PC-3 (cell line): ENCODE results near the gene ST3GAL2. TPM values are rescaled to one million over a fixed set of nuclear protein-coding genes. Genes with fewer than 3 reads are reported as not detected.

Experiments
- ATAC-seq: fragments of 200-7000 bp; cut with Tn5 transposase; 2 replicates; pipeline ENCODE4 v1.9.1; 2020; ENCODE audit warnings: mild to moderate bottlenecking, moderate library complexity
- BruUV-seq: library from RNA; stranded (reverse); fragments of 400-500 nt; replicated peaks from 2 replicates; lab custom pipeline; 2021; lab: Mats Ljungman, UMichigan
- CTCF ChIA-PET: fragments of 300-600 bp; sonication (Branson Sonifier 250); formaldehyde crosslinking; loops from one replicate; lab custom pipeline; 2022; ENCODE audit warnings: antibody characterized with exemption; lab: Charles Lee
- POLR2A ChIA-PET: fragments of 300-600 bp; sonication (Branson Sonifier 250); formaldehyde crosslinking; loops from one replicate; lab custom pipeline; 2022; ENCODE audit warnings: antibody characterized with exemption; ENCODE audit not compliant: unreplicated experiment; lab: Charles Lee
- DNase-seq: peaks from one replicate; pipeline ENCODE4 v3.0.0-alpha.2; 2015
- H2AFZ ChIP-seq: fragments of 300-600 bp; sonication (generic); 2 replicates; pipeline ENCODE4 v1.6.0; 2016; ENCODE audit warnings: antibody characterized with exemption, low read length
- H3F3A ChIP-seq: fragments of 300-600 bp; sonication (generic); one replicate; pipeline ENCODE4 v1.6.0; 2017; ENCODE audit warnings: antibody characterized with exemption, low read length, control low read depth, mild to moderate bottlenecking; ENCODE audit not compliant: unreplicated experiment
- H3K27ac ChIP-seq: fragments of 300-600 bp; sonication (generic); 2 replicates; pipeline ENCODE4 v1.5.1; 2016; ENCODE audit warnings: mild to moderate bottlenecking, low read length
- H3K27me3 ChIP-seq: fragments of 300-600 bp; sonication (generic); 2 replicates; pipeline ENCODE4 v1.6.1; 2016; ENCODE audit warnings: low read length, mixed read lengths
- H3K36me3 ChIP-seq: fragments of 300-600 bp; sonication (generic); 2 replicates; pipeline ENCODE4 v1.6.1; 2016; ENCODE audit warnings: low read depth, mixed run types, low read length, mixed read lengths
- H3K4me1 ChIP-seq: fragments of 300-600 bp; sonication (generic); 2 replicates; pipeline ENCODE4 v1.5.1; 2016; ENCODE audit warnings: low read length; ENCODE audit not compliant: insufficient read depth
- H3K4me2 ChIP-seq: fragments of 300-600 bp; sonication (generic); 2 replicates; pipeline ENCODE4 v1.6.0; 2016; ENCODE audit warnings: low read length
- H3K4me3 ChIP-seq: fragments of 300-600 bp; sonication (generic); 2 replicates; pipeline ENCODE4 v1.5.1; 2016; ENCODE audit warnings: mild to moderate bottlenecking, low read length, mixed read lengths
- H3K79me2 ChIP-seq: fragments of 300-600 bp; sonication (generic); 2 replicates; pipeline ENCODE4 v1.6.1; 2017; ENCODE audit warnings: low read length, mixed read lengths
- H3K9ac ChIP-seq: fragments of 300-600 bp; sonication (generic); 2 replicates; pipeline ENCODE4 v1.6.0; 2016; ENCODE audit warnings: mild to moderate bottlenecking, low read length
- H3K9me2 ChIP-seq: fragments of 300-600 bp; sonication (generic); replicated peaks from 2 replicates; pipeline ENCODE4 v1.6.1; 2016; ENCODE audit warnings: mixed run types, low read length, mixed read lengths
- H3K9me3 ChIP-seq: fragments of 300-600 bp; sonication (generic); 2 replicates; pipeline ENCODE4 v1.6.1; 2016; ENCODE audit warnings: low read length, mixed read lengths
- H4K20me1 ChIP-seq: fragments of 300-600 bp; sonication (generic); 2 replicates; pipeline ENCODE4 v1.6.1; 2016; ENCODE audit warnings: low read length, mixed read lengths
- CTCF ChIP-seq: fragments of 300-600 bp; sonication (generic); conservative IDR thresholded peaks from 2 replicates; pipeline ENCODE4 v1.5.1; 2017; ENCODE audit warnings: antibody characterized with exemption, low read depth, mild to moderate bottlenecking, low read length
- EZH2 ChIP-seq: fragments of 300-600 bp; sonication (generic); IDR thresholded peaks from one replicate; pipeline ENCODE4 v1.6.1; 2017; ENCODE audit warnings: antibody characterized with exemption, mild to moderate bottlenecking, low read length; ENCODE audit not compliant: unreplicated experiment
- EZH2phosphoT487 ChIP-seq: fragments of 300-600 bp; sonication (generic); IDR thresholded peaks from 2 replicates; pipeline ENCODE4 v1.6.1; 2018; ENCODE audit warnings: mild to moderate bottlenecking, antibody characterized with exemption, low read length, borderline replicate concordance
- intact Hi-C: fragments of 100-400 bp; cut with micrococcal nuclease; formaldehyde crosslinking; loops from 2 replicates; pipeline ENCODE4 v1.9.0; 2023
- total RNA-seq: library from RNA; depleted of rRNA; stranded (reverse); fragments of >200 nt; gene quantifications from 2 replicates; pipeline ENCODE4 v1.2.3, GENCODE V29; 2014

Gene ST3GAL2
- total RNA-seq, 1 experiment from 2014 or later = 9.8 TPM

DNA sequence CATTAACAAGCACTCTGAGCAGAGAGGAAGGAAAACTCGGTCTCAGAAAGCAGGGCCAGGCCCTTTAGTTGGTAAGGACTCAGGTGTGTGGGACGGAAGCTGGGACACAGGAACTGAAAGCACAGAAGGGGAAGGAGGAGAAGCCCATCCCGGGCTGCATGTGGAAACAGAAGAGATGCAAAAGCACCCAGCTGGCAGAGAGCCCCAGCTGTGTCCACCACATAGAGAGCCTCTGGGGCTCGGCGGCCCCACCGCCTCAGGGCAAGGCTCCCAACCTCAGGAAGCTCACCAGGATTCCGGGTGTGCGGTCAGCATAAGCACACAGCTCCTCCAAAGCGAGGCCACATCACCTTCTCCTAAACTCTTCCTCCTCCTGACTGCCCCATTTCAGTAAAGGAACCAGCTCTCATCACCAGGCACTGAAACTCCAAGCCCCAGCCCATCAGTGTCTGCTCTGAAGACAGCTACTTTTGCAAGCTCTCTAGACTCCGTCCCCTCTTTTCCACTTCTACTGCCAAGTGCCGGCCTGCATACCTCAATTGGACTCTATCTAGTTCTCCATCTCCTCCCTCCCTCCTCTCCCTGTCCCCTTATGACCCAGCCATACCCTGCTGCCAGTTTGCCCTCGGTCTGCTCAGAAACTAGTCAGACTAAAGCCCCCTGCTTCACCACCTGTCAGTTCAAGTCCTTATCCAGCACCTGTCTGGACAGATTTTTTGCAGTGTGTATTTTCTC, 6.0 kb downstream of the ST3GAL2 start:
- Histone ChIP-seq H3K4me1 (peaks cover 43% of the 10 kb centered on the region), H3K27ac (0 out of 2 replicates have a peak overlapping the region, but pooled peaks have one; percentile 10), H2AFZ (no peak overlapping the region), H3K9ac (no peak overlapping the region), H3K27me3 (no peaks in the 10 kb centered on the region), H3K79me2 (peaks cover 23% of the 10 kb centered on the region), H3K4me3 (no peak overlapping the region), H3K4me2 (no peak overlapping the region), H4K20me1 (no peaks in the 10 kb centered on the region), H3K36me3 (no peaks in the 10 kb centered on the region), H3F3A (no peaks in the 10 kb centered on the region), H3K9me3 (no peaks in the 10 kb centered on the region), H3K9me2 (no peaks in the 10 kb centered on the region)
- ChIA-PET CTCF (interaction anchor here (0.6 kb wide), 1 partner anchor 18 kb away, joined by 3 read pairs; no protein-coding TSS in a partner anchor), POLR2A (no interaction called here)
- TF ChIP-seq EZH2 (no peak), EZH2phosphoT487 (no peak), CTCF (no peak)
- intact Hi-C loops = no loop called here
- BruUV-seq = no TSS peak
- ATAC-seq = no peak
- DNase-seq = no peak

GRCh38 chr16:70432356-70432722, 6.6 kb downstream of the ST3GAL2 start:
- no peaks in the 10 kb centered on the region for H3K9me3 ChIP-seq
- CTCF ChIA-PET = no interaction called here
- H3K9me2 ChIP-seq = no peaks in the 10 kb centered on the region
- POLR2A ChIA-PET = no interaction called here
- ATAC-seq (no peak), DNase-seq (no peak)
- H3K9ac ChIP-seq = no peak overlapping the region
- no peaks in the 10 kb centered on the region for H3K27me3 ChIP-seq
- no peaks in the 10 kb centered on the region for H4K20me1 ChIP-seq
- H3K4me3 ChIP-seq = no peak overlapping the region
- BruUV-seq = no TSS peak
- no peak overlapping the region for H3K27ac ChIP-seq
- H3F3A ChIP-seq = no peaks in the 10 kb centered on the region
- no peak overlapping the region for H2AFZ ChIP-seq
- H3K4me1 ChIP-seq = peaks cover 42% of the 10 kb centered on the region
- no peaks in the 10 kb centered on the region for H3K36me3 ChIP-seq
- intact Hi-C loops = no loop called here
- no peak overlapping the region for H3K4me2 ChIP-seq
- TF ChIP-seq EZH2phosphoT487 (no peak), CTCF (no peak), EZH2 (no peak)
- H3K79me2 ChIP-seq = peaks cover 18% of the 10 kb centered on the region
